HepG2 (cell line): ENCODE data around the gene DOCK3. TPM values are rescaled to one million over a fixed set of nuclear protein-coding genes. Genes with fewer than 3 reads are reported as not detected.
A peak's percentile ranks its signal among the peaks of the same experiment; 100 is the strongest.

Source experiments
- BRCA1 ChIP-seq: sonication (generic); formaldehyde crosslinking; IDR thresholded peaks from 2 replicates; pipeline ENCODE4 v1.4.0; 2020; ENCODE audit warnings: missing genetic modification reagents
- CHCHD3 ChIP-seq: sonication (generic); formaldehyde crosslinking; IDR thresholded peaks from 2 replicates; pipeline ENCODE4 v1.8.0; 2022; ENCODE audit warnings: mild to moderate bottlenecking, missing genetic modification reagents, moderate library complexity
- ELF4 ChIP-seq: sonication (generic); formaldehyde crosslinking; IDR thresholded peaks from 2 replicates; pipeline ENCODE4 v1.5.0; 2020; ENCODE audit warnings: missing genetic modification reagents, mild to moderate bottlenecking, moderate library complexity, borderline replicate concordance
- HNF1A ChIP-seq, 2 experiments: sonication (generic) in 1 of 2; formaldehyde crosslinking in 1 of 2; IDR thresholded peaks; 2 replicates each; pipeline versions ENCODE4 v1.4.0 to v1.6.1; 2016 to 2020; ENCODE audit warnings: borderline replicate concordance in 1 of 2, low read depth in 1 of 2, mild to moderate bottlenecking in 1 of 2, missing genetic modification reagents in 1 of 2
- HNRNPLL ChIP-seq: fragments of 200-400 bp; formaldehyde crosslinking; IDR thresholded peaks from 2 replicates; pipeline ENCODE4 v1.6.1; 2017; ENCODE audit warnings: mild to moderate bottlenecking, low read depth, low read length; ENCODE audit not compliant: poor library complexity, severe bottlenecking
- MIXL1 ChIP-seq: IDR thresholded peaks from 2 replicates; pipeline ENCODE4 v1.6.1; 2016
- ZNF264 ChIP-seq: sonication (generic); formaldehyde crosslinking; IDR thresholded peaks from 2 replicates; pipeline ENCODE4 v1.4.0; 2020; ENCODE audit warnings: missing genetic modification reagents
- ZNF318 ChIP-seq: sonication (generic); formaldehyde crosslinking; IDR thresholded peaks from 2 replicates; pipeline ENCODE4 v1.4.0; 2020; ENCODE audit warnings: mild to moderate bottlenecking, missing genetic modification reagents
- ZNF335 ChIP-seq: sonication (generic); formaldehyde crosslinking; IDR thresholded peaks from 2 replicates; pipeline ENCODE4 v1.4.0; 2020; ENCODE audit warnings: missing genetic modification reagents
- ZNF574 ChIP-seq: sonication (generic); formaldehyde crosslinking; IDR thresholded peaks from 2 replicates; pipeline ENCODE4 v1.4.0; 2020; ENCODE audit warnings: missing genetic modification reagents
- ZNF839 ChIP-seq: sonication (generic); formaldehyde crosslinking; IDR thresholded peaks from 2 replicates; pipeline ENCODE4 v1.4.0; 2020; ENCODE audit warnings: missing genetic modification reagents, mild to moderate bottlenecking, borderline replicate concordance
- polyA plus RNA-seq, 8 experiments: library from polyadenylated mRNA; depleted of rRNA in 3 of 8; stranded (reverse) in 7 of 8; unstranded in 1 of 8; fragments of >200 nt; fragmentation: Illumina TruSeq in 4 of 8; extraction: Trizol in 4 of 8; gene quantifications; 2 replicates each; pipeline versions ENCODE4 v1.2.1 to v1.2.3, GENCODE V29; 2011 to 2016; ENCODE audit warnings: low read depth in 4 of 8, missing spikeins in 1 of 8, mixed read lengths in 1 of 8; ENCODE audit not compliant: insufficient read depth in 1 of 8
- total RNA-seq, 5 experiments: library from RNA; depleted of rRNA; stranded (reverse); fragments of >200 nt; fragmentation: Illumina TruSeq; extraction: Trizol; gene quantifications; 2 replicates each; pipeline ENCODE4 v1.2.3, GENCODE V29; 2016; ENCODE audit warnings: low read depth in 1 of 5

DOCK3 gene
- total and polyA plus RNA-seq, 2 of the 13 experiments (the other 11 are each of a cell fraction or from before 2014, with no cell fraction given) = not detected

GRCh38 chr3:51384726-51385473 lies 710.2 kb downstream of the DOCK3 start, which contains the start of gene MANF (continued):
- 0 out of 2 replicates have a peak, but pooled peaks have one; percentile 24 for TF ChIP-seq CHCHD3 (CRISPR knock-in tag)
- TF ChIP-seq ZNF335 = peak; percentile 77; the same call in 1 of the 2 replicates
- TF ChIP-seq BRCA1 (CRISPR knock-in tag) = no peak
- 0 out of 2 replicates have a peak, but pooled peaks have one; percentile 12 for TF ChIP-seq MIXL1 (CRISPR knock-in tag)
- TF ChIP-seq ZNF839 (CRISPR knock-in tag) = no peak
- TF ChIP-seq ZNF574 = peak; percentile 88
- TF ChIP-seq ELF4 = no peak
- no peak for TF ChIP-seq ZNF318 (CRISPR knock-in tag)
- TF ChIP-seq ZNF264 = no peak
- peak; percentile 79 for TF ChIP-seq HNRNPLL
- no peak for TF ChIP-seq HNF1A (IDR thresholded peaks at IDR 0.05; ENCODE audit: low read depth)
- TF ChIP-seq HNF1A (CRISPR knock-in tag; IDR thresholded peaks at IDR 0.05; ENCODE audit: borderline replicate concordance) = peak; percentile 67; the same call in 1 of the 2 replicates
